Coronary artery (tissue), 2 donors: ENCODE results near the gene AGBL2.
"Not testable (repeated sequence)": the region's sequence is repeated elsewhere in the genome, so short reads cannot be mapped to it uniquely, and the experiment has no call there.

ENCODE experiments used
- DNase-seq: peaks from one replicate; pipeline ENCODE4 v3.0.0-alpha.2; 2017; ENCODE audit warnings: low spot score
- H3K27ac ChIP-seq, 2 donors: fragments of 200-600 bp; sonication (generic); one replicate each; pipeline ENCODE4 v1.5.1; 2016 to 2019
- H3K4me3 ChIP-seq: fragments of 200-600 bp; sonication (generic); 2 replicates; pipeline ENCODE4 v1.5.1; 2016; ENCODE audit warnings: mild to moderate bottlenecking, moderate library complexity
- TF ChIP-seq, protein P1 (sequence below): fragments of 200-600 bp; sonication (generic); IDR thresholded peaks from one replicate; pipeline ENCODE4 v1.5.1; 2019; ENCODE audit warnings: antibody characterized with exemption

The AGBL2 gene

GRCh38 chr11:47689480-47689879 is 25.7 kb downstream of the AGBL2 start:
- TF ChIP-seq, protein P1, sequence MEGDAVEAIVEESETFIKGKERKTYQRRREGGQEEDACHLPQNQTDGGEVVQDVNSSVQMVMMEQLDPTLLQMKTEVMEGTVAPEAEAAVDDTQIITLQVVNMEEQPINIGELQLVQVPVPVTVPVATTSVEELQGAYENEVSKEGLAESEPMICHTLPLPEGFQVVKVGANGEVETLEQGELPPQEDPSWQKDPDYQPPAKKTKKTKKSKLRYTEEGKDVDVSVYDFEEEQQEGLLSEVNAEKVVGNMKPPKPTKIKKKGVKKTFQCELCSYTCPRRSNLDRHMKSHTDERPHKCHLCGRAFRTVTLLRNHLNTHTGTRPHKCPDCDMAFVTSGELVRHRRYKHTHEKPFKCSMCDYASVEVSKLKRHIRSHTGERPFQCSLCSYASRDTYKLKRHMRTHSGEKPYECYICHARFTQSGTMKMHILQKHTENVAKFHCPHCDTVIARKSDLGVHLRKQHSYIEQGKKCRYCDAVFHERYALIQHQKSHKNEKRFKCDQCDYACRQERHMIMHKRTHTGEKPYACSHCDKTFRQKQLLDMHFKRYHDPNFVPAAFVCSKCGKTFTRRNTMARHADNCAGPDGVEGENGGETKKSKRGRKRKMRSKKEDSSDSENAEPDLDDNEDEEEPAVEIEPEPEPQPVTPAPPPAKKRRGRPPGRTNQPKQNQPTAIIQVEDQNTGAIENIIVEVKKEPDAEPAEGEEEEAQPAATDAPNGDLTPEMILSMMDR: no peak
- Histone ChIP-seq H3K27ac (no peak overlapping the region), H3K4me3 (no peak overlapping the region)
- DNase-seq: no peak

- no peak overlapping the region for H3K27ac ChIP-seq
- TF ChIP-seq, protein P1: no peak
- DNase-seq: no peak
Observed at GRCh38 chr11:47688991-47689390, 26.2 kb downstream of the AGBL2 start.

GRCh38 chr11:47688111-47688510 is 27.1 kb downstream of the AGBL2 start:
- TF ChIP-seq, protein P1: no peak
- no peak overlapping the region for H3K4me3 ChIP-seq
- no peak for DNase-seq
- H3K27ac ChIP-seq: no peak overlapping the region

More at GRCh38 chr11:47688991-47689390, 26.2 kb downstream of the AGBL2 start:
- no peak overlapping the region for H3K4me3 ChIP-seq

- H3K27ac ChIP-seq, DNase-seq, H3K4me3 ChIP-seq: not testable (repeated sequence)
Observed at GRCh38 chr11:47686704-47687103, 28.5 kb downstream of the AGBL2 start.

GRCh38 chr11:47686151-47686550 is 29.0 kb downstream of the AGBL2 start:
- no peak overlapping the region for H3K4me3 ChIP-seq
- DNase-seq: no peak
- no peak overlapping the region for H3K27ac ChIP-seq
- TF ChIP-seq, protein P1: no peak

GRCh38 chr11:47675851-47676250 is 39.3 kb downstream of the AGBL2 start:
- H3K27ac ChIP-seq: no peak overlapping the region
- DNase-seq: no peak
- TF ChIP-seq, protein P1: no peak
- H3K4me3 ChIP-seq: no peak overlapping the region

- TF ChIP-seq, protein P1: no peak
- Histone ChIP-seq H3K27ac (no peak overlapping the region), H3K4me3 (no peak overlapping the region)
- no peak for DNase-seq
Observed at GRCh38 chr11:47672283-47672730, 42.9 kb downstream of the AGBL2 start.

DNA sequence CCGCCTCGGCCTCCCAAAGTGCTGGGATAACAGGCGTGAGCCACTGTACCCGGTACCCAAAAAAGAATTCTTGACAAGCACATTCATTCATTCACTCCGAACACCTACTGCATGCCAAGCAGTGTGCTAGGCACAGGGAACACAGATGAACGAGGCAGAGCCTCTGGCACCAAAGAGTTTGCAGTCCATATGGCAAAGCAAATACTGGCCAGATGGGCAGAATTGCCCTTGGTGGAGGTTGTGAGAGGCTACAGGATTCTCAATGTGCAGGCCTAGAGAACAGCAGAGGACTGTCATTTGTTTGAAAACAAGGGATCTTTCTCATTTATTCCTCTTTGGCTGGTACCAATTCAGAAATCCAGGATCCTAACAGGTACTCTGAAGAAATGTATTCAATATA is 45.3 kb downstream of the AGBL2 start:
- DNase-seq: no peak
- Histone ChIP-seq H3K27ac (no peak overlapping the region), H3K4me3 (no peak overlapping the region)
- TF ChIP-seq, protein P1: no peak
